A673 (cell line): Measurements from ENCODE around the gene CP. TPM values are rescaled to one million over a fixed set of nuclear protein-coding genes. Genes with fewer than 3 reads are reported as not detected.

Experiments used
- BruUV-seq: library from RNA; stranded (reverse); fragments of 400-500 nt; replicated peaks from 2 replicates; lab custom pipeline; 2021; lab: Mats Ljungman, UMichigan
- CTCF ChIA-PET: fragments of 300-600 bp; sonication (Branson Sonifier 250); formaldehyde crosslinking; loops from one replicate; lab custom pipeline; 2022; ENCODE audit warnings: antibody characterized with exemption; lab: Charles Lee
- POLR2A ChIA-PET: fragments of 300-600 bp; sonication (Branson Sonifier 250); formaldehyde crosslinking; loops from one replicate; lab custom pipeline; 2022; ENCODE audit warnings: antibody characterized with exemption; ENCODE audit not compliant: low non-redundant PET; lab: Charles Lee
- DNase-seq: peaks from one replicate; pipeline ENCODE4 v3.0.0-alpha.2; 2015; ENCODE audit warnings: low spot score
- H3K27ac ChIP-seq: fragments of 200-600 bp; sonication (generic); 2 replicates; pipeline ENCODE4 v1.5.1; 2016; ENCODE audit warnings: mixed run types, low read depth, mild to moderate bottlenecking, mixed read lengths, antibody characterized with exemption, low read length; ENCODE audit not compliant: poor library complexity, severe bottlenecking
- H3K27me3 ChIP-seq: fragments of 200-600 bp; sonication (generic); replicated peaks from 2 replicates; pipeline ENCODE4 v1.6.1; 2017; ENCODE audit warnings: mixed run types, low read depth, mild to moderate bottlenecking, mixed read lengths, antibody characterized with exemption, low read length; ENCODE audit not compliant: insufficient read depth, poor library complexity
- H3K36me3 ChIP-seq: fragments of 200-600 bp; sonication (generic); 2 replicates; pipeline ENCODE4 v1.6.1; 2016; ENCODE audit warnings: mixed run types, mild to moderate bottlenecking, mixed read lengths, antibody characterized with exemption, low read length; ENCODE audit not compliant: insufficient read depth, poor library complexity, severe bottlenecking
- H3K4me1 ChIP-seq: fragments of 200-600 bp; sonication (generic); 2 replicates; pipeline ENCODE4 v1.6.1; 2017; ENCODE audit warnings: mixed run types, mild to moderate bottlenecking, mixed read lengths, antibody characterized with exemption, low read length; ENCODE audit not compliant: insufficient read depth, poor library complexity, severe bottlenecking
- H3K4me3 ChIP-seq: fragments of 200-600 bp; sonication (generic); 2 replicates; pipeline ENCODE4 v1.5.1; 2016; ENCODE audit warnings: low read depth, mixed run types, mild to moderate bottlenecking, mixed read lengths, low read length; ENCODE audit not compliant: poor library complexity, severe bottlenecking
- H3K9me3 ChIP-seq: fragments of 200-600 bp; sonication (generic); 2 replicates; pipeline ENCODE4 v1.6.1; 2016; ENCODE audit warnings: mixed run types, low read depth, mild to moderate bottlenecking, mixed read lengths, antibody characterized with exemption, low read length; ENCODE audit not compliant: poor library complexity, severe bottlenecking
- EZH2 ChIP-seq: fragments of 200-600 bp; sonication (generic); IDR thresholded peaks from 2 replicates; pipeline ENCODE4 v1.6.1; 2017; ENCODE audit warnings: borderline replicate concordance, low read depth, mild to moderate bottlenecking, mixed read lengths, antibody characterized with exemption, low read length; ENCODE audit not compliant: poor library complexity, severe bottlenecking
- intact Hi-C: fragments of 100-400 bp; cut with micrococcal nuclease; formaldehyde crosslinking; loops from one replicate; pipeline ENCODE4 v1.10.0; 2022; ENCODE audit not compliant: unreplicated experiment
- total RNA-seq: library from RNA; stranded (reverse); gene quantifications from 2 replicates; pipeline ENCODE4 v1.2.3, GENCODE V29; 2021
- TF ChIP-seq, protein P1 (sequence below): fragments of 300-800, 200-600 bp; sonication (generic); conservative IDR thresholded peaks from 2 replicates; pipeline ENCODE4 v1.5.1; 2017; ENCODE audit warnings: low read depth, mild to moderate bottlenecking, antibody characterized with exemption, low read length, moderate library complexity, mixed read lengths

CP gene
- total RNA-seq, 1 experiment from 2014 or later = not detected

DNA sequence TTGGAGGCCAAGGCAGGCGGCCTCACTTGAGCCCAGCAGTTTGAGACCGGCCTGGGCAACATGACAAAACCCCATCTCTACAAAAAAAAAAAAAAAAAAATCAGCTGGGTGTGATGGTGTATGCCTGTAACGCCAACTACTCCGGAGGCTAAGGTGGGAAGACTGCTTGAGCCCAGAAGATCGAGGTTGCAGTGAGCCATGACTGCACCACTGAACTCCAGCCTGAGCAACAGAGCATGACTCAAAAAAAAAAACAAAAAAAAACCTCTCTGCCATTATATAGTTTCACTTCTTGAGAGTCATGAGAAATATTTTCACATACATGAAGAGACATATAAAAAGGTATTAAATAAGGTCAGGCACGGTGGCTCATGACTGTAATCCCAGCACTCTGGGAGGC is 45.9 kb upstream of the CP start:
- intact Hi-C loops = no loop called here
- H3K27ac ChIP-seq = no peak overlapping the region
- no peaks in the 10 kb centered on the region for H3K9me3 ChIP-seq
- ChIA-PET POLR2A (no interaction called here), CTCF (no interaction called here)
- TF ChIP-seq, protein P1, sequence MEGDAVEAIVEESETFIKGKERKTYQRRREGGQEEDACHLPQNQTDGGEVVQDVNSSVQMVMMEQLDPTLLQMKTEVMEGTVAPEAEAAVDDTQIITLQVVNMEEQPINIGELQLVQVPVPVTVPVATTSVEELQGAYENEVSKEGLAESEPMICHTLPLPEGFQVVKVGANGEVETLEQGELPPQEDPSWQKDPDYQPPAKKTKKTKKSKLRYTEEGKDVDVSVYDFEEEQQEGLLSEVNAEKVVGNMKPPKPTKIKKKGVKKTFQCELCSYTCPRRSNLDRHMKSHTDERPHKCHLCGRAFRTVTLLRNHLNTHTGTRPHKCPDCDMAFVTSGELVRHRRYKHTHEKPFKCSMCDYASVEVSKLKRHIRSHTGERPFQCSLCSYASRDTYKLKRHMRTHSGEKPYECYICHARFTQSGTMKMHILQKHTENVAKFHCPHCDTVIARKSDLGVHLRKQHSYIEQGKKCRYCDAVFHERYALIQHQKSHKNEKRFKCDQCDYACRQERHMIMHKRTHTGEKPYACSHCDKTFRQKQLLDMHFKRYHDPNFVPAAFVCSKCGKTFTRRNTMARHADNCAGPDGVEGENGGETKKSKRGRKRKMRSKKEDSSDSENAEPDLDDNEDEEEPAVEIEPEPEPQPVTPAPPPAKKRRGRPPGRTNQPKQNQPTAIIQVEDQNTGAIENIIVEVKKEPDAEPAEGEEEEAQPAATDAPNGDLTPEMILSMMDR = no peak
- no peak for TF ChIP-seq EZH2
- H3K27me3 ChIP-seq = no peaks in the 10 kb centered on the region
- no peak for DNase-seq
- no peaks in the 10 kb centered on the region for H3K36me3 ChIP-seq
- H3K4me1 ChIP-seq = no peaks in the 10 kb centered on the region
- H3K4me3 ChIP-seq = no peak overlapping the region
- BruUV-seq = no TSS peak

DNA sequence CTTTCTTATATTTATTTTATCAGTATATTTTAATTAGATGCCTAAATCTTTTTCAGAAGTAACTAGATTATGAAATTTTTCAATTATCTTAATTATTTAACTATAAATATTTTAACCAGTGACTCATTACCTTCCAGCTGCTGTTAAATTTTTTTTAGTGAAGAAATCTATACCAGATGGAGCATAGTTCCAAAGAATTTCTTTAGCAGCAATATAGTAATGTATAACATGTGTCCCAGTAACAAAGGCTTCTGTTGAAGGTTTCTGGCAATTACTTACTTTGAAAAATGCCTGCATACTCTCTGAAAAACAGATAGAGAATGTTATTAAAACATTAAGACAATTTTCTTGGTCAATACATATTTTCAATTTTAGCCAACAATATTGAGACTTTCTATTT is 45.1 kb upstream of the CP start:
- Histone ChIP-seq H3K27me3 (no peaks in the 10 kb centered on the region), H3K4me3 (no peak overlapping the region), H3K9me3 (no peaks in the 10 kb centered on the region), H3K4me1 (no peaks in the 10 kb centered on the region), H3K36me3 (no peaks in the 10 kb centered on the region), H3K27ac (no peak overlapping the region)
- intact Hi-C loops = no loop called here
- ChIA-PET CTCF (no interaction called here), POLR2A (no interaction called here)
- no peak for DNase-seq
- TF ChIP-seq, protein P1 = no peak
- no peak for TF ChIP-seq EZH2
- BruUV-seq = no TSS peak

DNA sequence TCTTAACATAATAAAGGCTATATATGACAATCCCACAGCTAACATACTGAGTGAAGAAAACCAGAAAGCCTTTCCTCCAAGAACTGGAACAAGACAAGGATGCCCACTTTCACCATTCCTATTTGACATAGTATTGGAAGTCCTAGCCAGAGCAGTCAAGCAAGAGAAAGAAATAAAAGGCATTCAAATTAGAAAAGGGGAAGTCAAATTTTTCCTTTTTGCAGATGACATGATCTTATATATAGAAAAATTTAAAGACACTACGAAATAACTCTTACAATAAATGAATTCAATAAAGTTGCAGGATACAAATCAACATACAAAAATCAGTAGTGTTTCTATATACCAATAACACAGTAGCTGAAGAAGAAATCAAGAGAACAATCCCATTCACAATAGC is 42.2 kb upstream of the CP start:
- no peaks in the 10 kb centered on the region for H3K27me3 ChIP-seq
- ChIA-PET CTCF (no interaction called here), POLR2A (no interaction called here)
- intact Hi-C loops = no loop called here
- no peak for DNase-seq
- H3K4me3 ChIP-seq = no peak overlapping the region
- BruUV-seq = no TSS peak
- no peaks in the 10 kb centered on the region for H3K36me3 ChIP-seq
- no peaks in the 10 kb centered on the region for H3K9me3 ChIP-seq
- no peaks in the 10 kb centered on the region for H3K4me1 ChIP-seq
- no peak for TF ChIP-seq EZH2
- TF ChIP-seq, protein P1 = no peak
- no peak overlapping the region for H3K27ac ChIP-seq
